GM19099 (cell line): Measurements from ENCODE around the gene PRKCE.

Source experiments
- POLR2A ChIP-seq: IDR thresholded peaks from 3 replicates; pipeline ENCODE4 v1.6.1; 2011; ENCODE audit warnings: low read depth; ENCODE audit not compliant: insufficient read length; ENCODE audit errors: extremely low read depth

Gene PRKCE

GRCh38 chr2:45777996-45778719, 126.7 kb downstream of the PRKCE start:
- TF ChIP-seq POLR2A, result no peak

DNA sequence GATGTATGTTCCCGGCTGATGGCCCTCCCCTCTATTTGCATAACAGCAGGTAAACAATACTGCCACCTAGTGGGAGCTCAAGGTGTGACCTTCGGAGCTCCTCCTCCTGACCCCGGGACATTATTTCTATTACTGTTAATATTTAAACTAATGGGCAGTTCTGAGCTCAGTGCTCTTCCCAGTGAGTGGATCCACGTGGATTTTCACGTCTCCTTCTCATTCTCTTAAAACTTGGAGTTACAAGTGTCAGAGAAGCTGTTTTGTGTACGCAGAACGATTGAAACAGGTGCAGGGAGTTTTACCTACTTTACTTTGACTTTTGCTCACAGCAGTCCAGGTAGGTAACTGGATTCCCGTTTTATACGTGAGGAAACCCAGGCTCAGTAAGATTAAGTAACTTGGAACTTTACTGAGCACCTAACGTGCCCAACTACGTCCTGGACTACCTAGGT, 127.3 kb downstream of the PRKCE start:
- TF ChIP-seq POLR2A, result no peak

- TF ChIP-seq POLR2A, result no peak
These were observed 129.3 kb downstream of the PRKCE start for GRCh38 chr2:45780541-45781463.

DNA sequence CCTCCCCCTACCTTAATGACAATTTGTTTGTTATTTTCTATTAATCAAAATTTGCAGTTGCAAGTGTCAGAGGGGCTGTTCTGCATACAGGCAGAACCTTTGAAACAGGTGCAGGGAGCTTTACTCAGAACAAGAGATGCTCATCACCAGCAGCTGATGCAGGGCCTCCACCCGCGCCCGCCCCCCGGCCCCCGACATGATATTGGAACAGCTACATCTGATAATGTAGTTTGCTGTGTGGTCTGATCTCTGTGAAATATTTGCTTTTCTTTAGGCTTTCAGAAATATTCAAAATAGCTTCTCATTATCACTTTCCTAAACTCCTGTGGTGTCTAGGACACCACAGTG, 130.0 kb downstream of the PRKCE start:
- no peak for TF ChIP-seq POLR2A

DNA sequence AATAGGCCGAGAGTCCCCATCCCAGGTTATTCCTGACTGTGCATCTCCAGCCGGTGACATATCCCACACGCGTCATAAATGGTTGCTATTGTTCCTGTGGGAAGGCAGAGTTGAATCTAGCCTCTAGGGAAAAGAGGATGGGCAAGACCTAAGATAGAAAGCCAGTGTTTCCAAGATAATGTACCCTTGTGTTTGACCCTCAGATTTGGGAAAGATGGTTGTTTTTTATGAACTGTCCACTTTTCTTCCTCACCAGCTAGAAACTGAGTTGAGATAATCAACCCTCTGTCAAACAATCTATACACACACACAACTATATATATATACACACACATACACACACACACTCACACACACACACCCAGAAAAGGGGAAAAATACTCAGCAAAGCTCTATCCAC, 131.0 kb downstream of the PRKCE start:
- TF ChIP-seq POLR2A, result no peak

- TF ChIP-seq POLR2A, result no peak
These were observed 131.5 kb downstream of the PRKCE start for GRCh38 chr2:45782986-45783385.

DNA sequence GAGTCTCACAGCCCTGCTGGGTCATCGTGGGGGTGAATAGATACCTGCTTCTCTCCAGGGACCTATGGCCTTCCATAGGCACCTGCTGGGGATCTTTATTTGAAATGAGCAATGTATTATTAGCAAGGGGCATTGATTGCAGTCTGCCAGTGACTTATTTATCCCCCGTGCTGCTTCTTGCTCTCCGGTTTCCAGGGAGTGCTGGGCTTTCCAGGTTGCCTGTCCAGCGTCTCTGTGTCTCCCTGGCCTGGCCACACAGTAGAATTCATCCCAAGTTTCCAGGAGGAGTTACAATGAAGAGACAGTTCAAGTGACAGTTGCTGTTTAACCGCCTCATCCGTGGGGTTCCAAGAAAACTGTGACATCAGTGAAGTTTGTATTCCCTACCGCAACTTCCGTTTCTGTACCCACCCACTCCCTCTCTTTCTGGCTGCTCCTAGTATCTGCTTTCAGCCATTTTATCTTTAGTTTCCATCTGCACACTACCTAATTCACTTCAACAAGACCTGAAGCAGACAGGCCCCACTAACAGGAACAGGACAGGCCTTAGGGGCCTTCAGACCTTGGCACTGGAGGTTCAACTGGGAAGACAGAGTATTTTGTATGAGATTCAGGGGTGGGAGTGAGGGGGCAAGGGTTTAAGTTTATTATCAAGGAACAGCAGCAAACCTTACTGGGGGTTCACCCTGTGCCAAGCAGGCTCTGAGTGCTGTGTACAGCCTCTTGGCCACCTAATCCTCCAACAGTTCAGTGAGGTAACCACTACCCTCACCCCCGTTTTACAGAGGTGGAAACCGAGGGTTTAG, 134.8 kb downstream of the PRKCE start:
- TF ChIP-seq POLR2A, result no peak

DNA sequence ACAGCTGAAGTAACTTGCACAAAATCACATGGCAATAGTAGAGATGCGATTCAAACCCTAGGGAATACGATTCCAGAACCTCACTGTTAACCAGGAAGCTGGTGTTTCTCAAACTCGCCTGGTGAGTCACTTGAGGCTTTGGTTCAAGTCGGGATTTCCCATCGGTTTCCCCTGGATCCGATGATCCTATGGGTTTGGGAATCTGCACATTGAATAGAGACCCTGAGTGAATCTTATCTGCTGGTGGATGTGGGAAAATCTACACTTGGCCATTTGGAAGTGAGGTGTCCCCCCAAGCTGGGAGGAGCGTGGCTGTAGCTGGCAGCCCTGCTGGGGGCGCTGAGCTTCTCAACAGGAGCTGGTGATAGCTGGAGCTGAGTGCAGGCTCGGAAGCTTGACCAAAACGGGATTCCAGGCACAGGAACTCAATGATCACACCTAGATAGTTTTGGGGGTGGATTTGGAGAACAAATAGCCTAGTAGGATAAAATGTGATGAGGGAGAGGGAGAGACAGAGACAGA, 135.4 kb downstream of the PRKCE start:
- TF ChIP-seq POLR2A, result no peak

DNA sequence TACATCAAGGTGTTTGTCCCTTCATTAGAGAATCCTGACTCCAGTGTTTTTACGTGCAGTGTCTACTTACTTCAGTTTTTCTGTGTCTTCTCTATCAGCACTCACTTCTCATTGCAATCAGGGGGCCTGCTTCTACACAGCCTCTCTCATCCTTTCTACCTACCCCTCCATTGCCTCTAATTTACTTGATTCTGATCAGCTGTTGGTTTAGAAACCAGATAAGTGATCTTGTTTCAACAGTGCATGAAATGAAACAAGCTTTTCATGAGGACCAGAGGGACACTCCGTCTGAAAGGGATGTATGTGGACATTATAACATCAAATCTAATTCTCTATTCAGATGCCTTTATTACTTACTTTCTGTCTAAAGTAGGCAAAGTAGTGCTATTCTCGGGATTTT, 136.9 kb downstream of the PRKCE start:
- TF ChIP-seq POLR2A, result no peak

- TF ChIP-seq POLR2A, result no peak
These were observed 137.8 kb downstream of the PRKCE start for GRCh38 chr2:45789317-45789716.

DNA sequence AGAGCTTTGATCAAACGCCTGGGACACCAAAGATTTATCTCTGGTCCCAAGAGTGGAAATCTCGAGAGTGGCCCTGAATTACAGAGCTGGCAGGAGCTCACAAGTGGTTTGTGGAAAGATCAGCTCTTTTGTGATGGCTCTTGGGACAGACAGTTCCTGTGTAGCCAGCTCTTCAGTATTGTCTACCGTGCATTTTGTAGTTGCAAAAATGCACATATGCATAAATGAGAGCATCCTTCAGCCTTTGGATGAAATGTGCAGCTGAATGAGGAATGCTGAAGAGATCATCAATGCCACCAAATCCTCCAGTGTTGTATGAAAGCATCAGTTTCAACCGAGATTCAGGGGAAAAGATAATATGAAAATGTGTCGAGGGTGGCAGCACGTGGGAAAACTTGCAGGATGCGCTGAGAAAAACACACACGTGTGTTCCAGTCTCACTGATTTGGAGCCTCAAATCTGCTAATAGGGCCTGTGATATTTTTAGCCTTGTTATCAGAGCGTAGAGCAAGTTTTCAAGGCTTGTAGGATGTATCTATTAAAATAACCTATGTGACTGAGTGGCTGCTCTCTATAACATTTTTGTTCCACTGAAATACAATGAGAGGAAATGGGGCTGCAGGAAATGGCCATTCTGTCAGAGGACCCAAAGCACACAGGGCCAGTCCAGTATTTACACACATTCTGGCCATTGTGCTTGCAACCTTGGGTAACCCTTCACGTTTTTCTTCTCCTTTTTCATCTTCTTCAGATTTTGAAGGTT, 138.7 kb downstream of the PRKCE start:
- no peak for TF ChIP-seq POLR2A

DNA sequence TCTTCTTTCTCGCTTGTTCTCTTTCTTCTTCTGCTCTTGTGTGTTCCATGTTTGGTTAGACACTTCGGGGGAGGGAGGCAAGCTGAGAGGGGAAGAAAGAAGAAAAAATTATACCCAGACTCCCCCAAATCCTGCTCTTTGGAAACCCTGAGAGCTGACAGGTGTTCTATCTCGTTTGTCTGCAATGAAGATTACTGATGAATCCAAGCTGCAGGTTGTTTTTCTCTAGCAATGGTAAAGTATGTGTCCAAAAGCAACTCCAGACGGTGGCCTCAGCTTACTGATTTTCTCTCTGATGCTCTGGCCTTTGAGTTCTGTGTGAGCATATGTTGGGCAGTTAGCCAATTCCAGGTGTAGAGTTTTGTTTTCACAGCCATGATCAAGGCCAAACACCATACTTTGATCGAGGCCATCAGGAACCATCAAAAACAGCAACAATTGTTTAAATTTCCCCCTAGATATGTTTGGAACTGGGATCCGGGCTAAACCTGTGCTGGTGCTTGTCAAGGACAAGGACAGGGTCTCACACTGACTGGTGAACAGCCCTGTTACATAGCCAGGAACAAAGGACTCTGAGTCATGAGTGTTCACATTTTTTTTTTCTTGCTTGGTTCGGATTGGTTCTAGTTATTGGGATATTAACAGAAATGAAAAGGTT, 142.0 kb downstream of the PRKCE start:
- TF ChIP-seq POLR2A, result no peak

DNA sequence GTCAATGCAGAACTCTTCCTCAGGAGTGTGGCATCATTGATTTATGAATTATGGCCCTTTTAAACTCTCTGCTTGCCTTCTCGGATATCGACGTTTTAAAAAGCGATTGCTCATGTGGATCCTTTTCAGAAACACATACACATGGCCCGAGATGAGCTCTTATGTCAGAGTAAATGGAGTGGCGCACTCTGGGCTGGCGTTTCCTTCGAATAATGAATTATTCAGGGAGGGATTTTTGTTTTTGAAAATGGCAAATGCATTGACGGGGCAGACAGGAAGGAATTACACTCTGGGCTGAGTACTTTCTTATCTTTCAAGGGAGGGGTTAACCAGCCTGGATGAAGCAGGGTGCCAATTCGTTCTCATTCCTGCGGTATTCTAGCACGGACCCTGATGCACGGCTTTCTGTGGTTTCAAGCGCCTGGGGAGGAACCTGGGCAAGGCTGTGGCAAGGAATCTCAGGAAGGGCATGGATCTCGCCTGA, 142.7 kb downstream of the PRKCE start:
- TF ChIP-seq POLR2A, result no peak

- no peak for TF ChIP-seq POLR2A
These were observed 145.0 kb downstream of the PRKCE start for GRCh38 chr2:45796500-45796899.
